Common myeloid progenitor, CD34-positive (primary cell): ENCODE data around the gene GRAMD1B. TPM values are rescaled to one million over a fixed set of nuclear protein-coding genes. Genes with fewer than 3 reads are reported as not detected.

Experiments used
- CTCF ChIA-PET: fragments of 350-600 bp; sonication (Branson Sonifier 250); formaldehyde crosslinking; loops from one replicate; lab custom pipeline; 2021; ENCODE audit warnings: antibody characterized with exemption; lab: Charles Lee
- POLR2A ChIA-PET: fragments of 350-600 bp; sonication (Branson Sonifier 250); formaldehyde crosslinking; loops from one replicate; lab custom pipeline; 2021; ENCODE audit warnings: antibody characterized with exemption; lab: Charles Lee
- DNase-seq, 3 donors: peaks; one replicate each; pipeline versions ENCODE4 v3.0.0 to v3.0.0-alpha.2; 2013
- H3K27ac ChIP-seq, 2 experiments: 1 replicate in 1 of 2; 2 replicates in 1 of 2; pipeline ENCODE4 v1.7.0; 2013; ENCODE audit warnings: inconsistent platforms in 2 of 2, low read length in 2 of 2, mild to moderate bottlenecking in 2 of 2, low read depth in 1 of 2, moderate library complexity in 1 of 2; ENCODE audit not compliant: severe bottlenecking in 2 of 2, insufficient read depth in 1 of 2, poor library complexity in 1 of 2
- H3K27me3 ChIP-seq, 5 experiments: replicated peaks in 2 of 5; 1 replicate in 3 of 5; 2 replicates in 2 of 5; pipeline versions ENCODE4 v1.6.1 to v1.7.0; 2013; ENCODE audit warnings: low read length in 4 of 5, mild to moderate bottlenecking in 2 of 5, moderate library complexity in 2 of 5, inconsistent platforms in 1 of 5; ENCODE audit not compliant: insufficient read depth in 5 of 5, control insufficient read depth in 4 of 5
- H3K36me3 ChIP-seq, 4 experiments: 1 replicate in 2 of 4; 2 replicates in 2 of 4; pipeline versions ENCODE4 v1.6.1 to v1.7.0; 2013; ENCODE audit warnings: low read length in 3 of 4, control low read depth in 1 of 4, mild to moderate bottlenecking in 1 of 4; ENCODE audit not compliant: control insufficient read depth in 4 of 4, insufficient read depth in 4 of 4
- H3K4me1 ChIP-seq, 4 experiments: 1 replicate in 3 of 4; 2 replicates in 1 of 4; pipeline versions ENCODE4 v1.6.1 to v1.7.1; 2013; ENCODE audit warnings: low read length in 3 of 4, mild to moderate bottlenecking in 3 of 4, control low read depth in 1 of 4, inconsistent platforms in 1 of 4, moderate library complexity in 1 of 4; ENCODE audit not compliant: control insufficient read depth in 4 of 4, insufficient read depth in 4 of 4; ENCODE audit errors: control extremely low read depth in 1 of 4
- H3K4me3 ChIP-seq, 7 experiments: 1 replicate in 4 of 7; 2 replicates in 3 of 7; pipeline versions ENCODE4 v1.5.1 to v1.7.0; 2013; ENCODE audit warnings: mild to moderate bottlenecking in 7 of 7, low read length in 6 of 7, moderate library complexity in 6 of 7, inconsistent platforms in 2 of 7, low read depth in 2 of 7, control low read depth in 1 of 7; ENCODE audit not compliant: insufficient read depth in 4 of 7, control insufficient read depth in 1 of 7; ENCODE audit errors: extremely low read depth in 1 of 7
- H3K9me3 ChIP-seq, 5 experiments: 1 replicate in 4 of 5; 2 replicates in 1 of 5; pipeline versions ENCODE4 v1.6.1 to v1.7.1; 2013; ENCODE audit warnings: low read length in 4 of 5, mild to moderate bottlenecking in 2 of 5, inconsistent platforms in 1 of 5, low read depth in 1 of 5, moderate library complexity in 1 of 5; ENCODE audit not compliant: control insufficient read depth in 4 of 5, insufficient read depth in 2 of 5; ENCODE audit errors: control extremely low read depth in 1 of 5
- WGBS: methylation state at CpG from one replicate; pipeline ENCODE4 v1.1.5; 2013; ENCODE audit not compliant: insufficient coverage; 5-methylcytosine and 5-hydroxymethylcytosine counted together
- polyA plus RNA-seq: library from polyadenylated mRNA; unstranded; fragments of 120-200 nt; gene quantifications from one replicate; pipeline ENCODE4 v1.2.1, GENCODE V29; 2013

Gene GRAMD1B
- 5.4 TPM for polyA plus RNA-seq

DNA sequence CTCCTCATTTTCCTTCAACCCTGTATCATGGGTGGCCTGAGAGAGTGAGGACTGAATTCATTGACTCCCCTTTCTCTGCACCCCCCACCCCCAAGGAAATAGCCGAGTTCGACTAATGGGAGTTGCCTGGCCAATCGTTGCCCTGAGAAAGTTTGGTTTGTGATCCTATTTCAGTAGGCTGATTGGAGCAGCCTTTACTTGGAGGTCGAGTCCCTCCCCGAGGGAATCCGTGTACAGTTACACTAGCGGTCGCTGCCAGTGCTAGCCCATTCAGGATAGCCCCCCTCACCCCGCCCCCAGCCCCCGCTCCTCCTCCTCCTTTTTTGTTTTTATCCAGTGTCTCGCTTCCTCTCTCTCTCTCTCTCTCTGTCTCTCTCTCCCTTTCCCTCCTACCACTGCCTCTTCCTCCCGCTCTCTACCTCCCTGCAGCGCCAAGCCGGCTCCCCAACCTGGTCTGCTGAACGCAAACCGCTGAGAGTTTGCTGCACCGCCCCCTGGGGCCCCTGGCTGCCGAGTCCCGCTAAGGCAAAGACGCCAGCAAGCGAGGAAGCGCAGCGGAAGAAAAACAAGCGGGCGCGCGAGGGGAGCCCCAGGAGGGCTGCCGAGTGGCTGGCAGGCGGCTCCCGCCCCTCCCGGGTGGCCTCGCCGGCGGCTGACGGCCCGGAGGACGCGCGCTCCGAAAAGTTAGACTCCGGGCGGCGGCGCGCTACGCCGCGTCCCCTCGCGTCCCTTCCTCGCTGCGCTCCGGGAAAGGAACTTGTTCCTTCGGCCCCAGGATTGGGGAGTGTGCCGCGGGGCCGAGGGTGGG, at the start of gene GRAMD1B:
Gene GRAMD1B, plus strand, starts transcription at position 357 of the 808 bp plus-strand sequence. CDS start 524 bp downstream, outside the sequence.
- ChIA-PET POLR2A (no interaction called here), CTCF (interaction anchor here (0.7 kb wide), 1 partner anchor 7 kb away, joined by 3 read pairs; no protein-coding TSS in a partner anchor)
- Histone ChIP-seq H3K36me3 (no peaks in the 10 kb centered on the region), H3K9me3 (no peaks in the 10 kb centered on the region), H3K27ac (peak within 1 kb of the TSS in 1 of 2 experiments; percentile 38), H3K4me1 (peaks cover 3 to 32% (median 19%) of the 10 kb centered on the region in 4 experiments), H3K4me3 (peak within 1 kb of the TSS; percentile 57 to 86 (median 75)), H3K27me3 (no peaks in the 10 kb centered on the region)
- WGBS: under 1% methylated on average over 40 of the region's 57 CpGs
- DNase-seq: peak; percentile 77 to 89 (median 84)

DNA sequence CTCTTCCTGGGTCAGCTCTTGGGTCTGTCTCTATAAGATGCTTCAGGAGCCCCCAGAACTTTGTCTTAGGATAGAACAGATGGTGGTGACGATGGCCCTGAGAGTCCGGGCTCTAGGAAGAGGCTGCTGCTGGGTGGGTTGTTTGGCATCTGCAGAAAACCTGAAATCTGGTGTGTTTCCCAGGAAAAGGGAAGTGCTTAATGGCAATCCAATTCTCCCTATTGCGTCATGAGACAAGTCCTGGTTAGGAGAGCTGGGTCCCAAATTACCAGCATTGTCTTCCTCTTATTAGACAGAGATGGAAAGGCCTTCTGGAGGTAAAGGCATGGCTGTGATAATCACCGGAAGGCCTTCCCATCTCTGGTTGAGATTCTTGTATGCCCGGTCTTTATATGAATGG, 48.9 kb upstream of the GRAMD1B start:
- no peaks in the 10 kb centered on the region for H3K9me3 ChIP-seq
- no peak for DNase-seq
- no peaks in the 10 kb centered on the region for H3K4me1 ChIP-seq
- H3K27me3 ChIP-seq: peaks cover 0 to 5% (median 0%) of the 10 kb centered on the region in 5 experiments
- POLR2A ChIA-PET: no interaction called here
- H3K36me3 ChIP-seq: no peaks in the 10 kb centered on the region
- no peak overlapping the region for H3K4me3 ChIP-seq
- 100% methylated on average over 3 of the region's 5 CpGs for WGBS
- CTCF ChIA-PET: interaction anchor here (1.2 kb wide), 1 partner anchor 26 kb away, joined by 4 read pairs; no protein-coding TSS in a partner anchor
- no peak overlapping the region for H3K27ac ChIP-seq

DNA sequence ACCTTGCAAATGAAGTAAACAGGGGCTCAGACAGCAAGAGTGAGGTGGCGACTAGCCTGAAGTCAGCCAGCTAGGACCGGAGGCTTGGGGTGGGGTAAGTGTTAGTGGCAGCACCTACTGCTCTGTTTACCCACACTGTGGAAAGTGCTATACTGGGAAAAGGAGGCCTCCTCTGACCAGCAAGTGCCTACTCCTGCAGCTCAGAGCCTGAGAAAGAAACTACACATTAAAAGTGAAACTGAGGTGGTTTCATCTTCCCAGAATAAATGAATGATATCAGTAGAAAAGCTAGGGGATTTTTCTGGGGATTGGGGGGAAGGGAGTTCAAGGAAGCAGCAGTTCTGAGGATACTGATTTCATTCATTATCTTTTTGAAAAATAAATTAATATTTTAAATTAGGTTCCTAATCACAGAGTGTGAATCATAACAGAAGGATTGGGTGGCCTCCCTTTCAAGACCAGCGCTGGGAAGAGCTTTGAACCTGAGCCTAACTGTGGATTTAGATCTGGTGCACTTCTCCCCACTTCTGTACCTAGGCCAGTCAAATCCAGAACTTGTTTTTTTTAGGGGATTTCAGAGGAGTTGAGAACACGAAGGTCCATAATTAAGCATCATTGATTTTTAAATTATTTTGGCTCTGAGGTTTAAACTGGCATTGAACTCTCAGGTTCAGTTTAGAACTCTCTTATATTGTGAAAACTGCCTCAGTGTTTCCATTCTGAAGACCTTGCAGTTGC, 48.1 kb upstream of the GRAMD1B start:
- Histone ChIP-seq H3K27ac (no peak overlapping the region), H3K9me3 (no peaks in the 10 kb centered on the region), H3K4me3 (no peak overlapping the region), H3K4me1 (no peaks in the 10 kb centered on the region), H3K27me3 (peaks cover 0 to 5% (median 0%) of the 10 kb centered on the region in 5 experiments), H3K36me3 (no peaks in the 10 kb centered on the region)
- ChIA-PET POLR2A (no interaction called here), CTCF (no interaction called here)
- DNase-seq: no peak
- WGBS: 95% methylated on average over 3 of the region's 4 CpGs

DNA sequence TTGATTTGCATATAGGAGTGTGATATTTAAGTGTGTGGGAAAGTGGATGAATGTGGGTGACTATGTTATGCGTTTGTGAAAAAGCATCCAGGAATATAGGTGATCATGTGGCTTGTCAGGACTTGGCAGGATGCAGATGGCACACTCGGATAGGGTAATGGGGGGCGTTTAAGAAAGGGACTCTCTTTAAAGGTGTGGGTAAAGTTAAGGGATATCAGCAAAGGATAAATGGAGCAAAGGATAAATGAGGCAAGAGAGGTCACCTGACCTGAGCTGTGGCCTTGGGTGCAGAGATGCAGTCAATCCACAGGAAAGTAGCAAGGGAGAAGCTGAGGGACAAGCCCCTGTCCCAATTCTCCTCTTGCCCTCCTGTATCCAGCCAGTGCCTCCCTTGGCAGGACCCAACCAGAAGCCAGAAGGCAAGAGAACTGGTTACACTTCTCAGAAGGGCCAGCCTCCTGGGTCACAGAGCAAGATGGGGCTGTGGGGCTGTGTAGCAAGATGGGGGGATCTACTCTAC, 47.5 kb upstream of the GRAMD1B start:
- Histone ChIP-seq H3K36me3 (no peaks in the 10 kb centered on the region), H3K4me3 (no peak overlapping the region), H3K9me3 (no peaks in the 10 kb centered on the region), H3K27ac (no peak overlapping the region), H3K27me3 (peaks cover 0 to 5% (median 0%) of the 10 kb centered on the region in 5 experiments), H3K4me1 (no peaks in the 10 kb centered on the region)
- POLR2A ChIA-PET: no interaction called here
- no peak for DNase-seq
- CTCF ChIA-PET: no interaction called here
- 82% methylated on average over 3 of the region's 3 CpGs for WGBS

DNA sequence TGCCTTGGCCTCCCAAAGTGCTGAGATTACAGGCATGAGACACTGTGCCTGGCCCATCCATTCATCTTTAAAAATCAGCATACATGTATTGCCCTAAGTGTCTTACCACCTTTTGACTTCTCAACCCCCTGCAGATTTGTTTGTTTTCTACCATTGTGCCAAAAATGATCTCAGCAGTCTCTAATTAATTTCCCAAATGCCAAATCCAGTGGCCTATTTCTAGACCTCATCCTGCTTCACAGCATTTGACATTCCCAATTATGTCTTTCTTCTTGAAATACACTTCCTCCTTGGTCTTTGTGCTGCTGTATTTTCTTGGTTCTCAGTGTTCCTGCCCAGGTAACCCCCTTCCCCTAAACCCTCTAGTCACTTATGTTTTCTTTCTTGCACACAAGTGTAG, 46.0 kb upstream of the GRAMD1B start:
- H3K4me3 ChIP-seq: no peak overlapping the region
- H3K4me1 ChIP-seq: no peaks in the 10 kb centered on the region
- H3K36me3 ChIP-seq: no peaks in the 10 kb centered on the region
- no peak overlapping the region for H3K27ac ChIP-seq
- CTCF ChIA-PET: no interaction called here
- DNase-seq: no peak
- H3K9me3 ChIP-seq: no peaks in the 10 kb centered on the region
- POLR2A ChIA-PET: no interaction called here
- peaks cover 0 to 2% (median 0%) of the 10 kb centered on the region in 5 experiments for H3K27me3 ChIP-seq

DNA sequence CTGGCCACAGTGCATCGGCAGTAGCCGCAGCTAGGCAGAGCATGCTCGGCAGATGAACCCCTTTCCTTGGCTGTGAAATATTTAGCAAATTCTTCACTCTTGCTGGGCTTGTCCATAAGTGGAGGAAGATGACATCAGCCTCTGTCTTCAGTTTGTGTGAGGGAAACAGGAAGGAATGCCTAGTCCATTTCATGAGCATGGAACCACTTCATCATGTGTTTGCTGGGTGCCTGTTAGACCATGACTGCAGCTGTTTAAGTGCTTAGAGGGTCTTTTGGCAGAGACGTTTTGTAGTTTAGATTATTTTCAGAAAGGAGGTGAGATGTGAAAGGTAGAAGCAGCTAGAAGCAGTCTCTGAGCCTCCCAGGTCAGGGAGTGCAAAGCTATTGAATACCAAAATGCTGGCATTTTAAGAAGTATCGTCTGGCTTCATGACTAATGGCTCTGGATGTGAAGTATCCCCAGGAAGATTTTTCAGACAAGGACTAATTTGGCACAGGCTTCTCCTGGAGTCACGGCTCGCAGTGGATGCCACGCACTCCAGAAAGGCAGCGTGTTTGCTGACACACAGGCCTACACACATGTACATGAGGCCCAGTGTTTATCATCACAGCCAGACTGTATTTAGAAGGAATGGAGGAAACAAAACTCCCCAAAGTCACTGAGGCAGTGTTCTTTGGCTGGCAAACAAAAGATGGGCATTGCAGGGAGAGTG, 43.1 kb upstream of the GRAMD1B start:
- Histone ChIP-seq H3K27ac (no peak overlapping the region), H3K36me3 (no peaks in the 10 kb centered on the region), H3K4me1 (no peaks in the 10 kb centered on the region), H3K4me3 (no peak overlapping the region), H3K27me3 (no peaks in the 10 kb centered on the region), H3K9me3 (no peaks in the 10 kb centered on the region)
- ChIA-PET CTCF (interaction anchor here (0.5 kb wide), 1 partner anchor 20 kb away, joined by 5 read pairs; no protein-coding TSS in a partner anchor), POLR2A (no interaction called here)
- DNase-seq: no peak
- WGBS: 97% methylated on average over 9 of the region's 9 CpGs
